ENCODE results near the gene TXNRD2.

Gene TXNRD2

GRCh38 chr22:19853879-19854777, 87.5 kb downstream of the TXNRD2 start:
- H3K27me3 ChIP-seq (ENCODE audit: insufficient read depth, low read length) = no peaks in the 10 kb centered on the region
- WGBS = 3% methylated on average over 49 of the region's 49 CpGs
- H3K36me3 ChIP-seq (ENCODE audit: insufficient read depth, low read length) = peaks cover 36% of the 10 kb centered on the region
- no peaks in the 10 kb centered on the region for H3K9me3 ChIP-seq (ENCODE audit: insufficient read depth, low read depth, low read length)
- H3K27ac ChIP-seq (ENCODE audit: low read depth, low read length) = peak overlapping the region; percentile 87
- H3K9ac ChIP-seq (ENCODE audit: low read depth, low read length) = peak overlapping the region; percentile 87
- H3K4me1 ChIP-seq (ENCODE audit: insufficient read depth, low read length) = peaks cover 10% of the 10 kb centered on the region
- H3K4me3 ChIP-seq (ENCODE audit: low read length) = peak overlapping the region; percentile 90

GRCh38 chr22:19853058-19853878, 88.3 kb downstream of the TXNRD2 start:
- H3K9ac ChIP-seq (ENCODE audit: low read depth, low read length) = peak overlapping the region; percentile 87
- H3K27ac ChIP-seq (ENCODE audit: low read depth, low read length) = no peak overlapping the region
- no peaks in the 10 kb centered on the region for H3K27me3 ChIP-seq (ENCODE audit: insufficient read depth, low read length)
- H3K36me3 ChIP-seq (ENCODE audit: insufficient read depth, low read length) = peaks cover 36% of the 10 kb centered on the region
- 64% methylated on average over 11 of the region's 11 CpGs for WGBS
- H3K4me3 ChIP-seq (ENCODE audit: low read length) = peak overlapping the region; percentile 90
- H3K4me1 ChIP-seq (ENCODE audit: insufficient read depth, low read length) = peaks cover 10% of the 10 kb centered on the region
- no peaks in the 10 kb centered on the region for H3K9me3 ChIP-seq (ENCODE audit: insufficient read depth, low read depth, low read length)

- H3K9ac ChIP-seq (ENCODE audit: low read depth, low read length) = no peak overlapping the region
- peak overlapping the region; percentile 90; the same call in 1 of the 2 replicates for H3K4me3 ChIP-seq (ENCODE audit: low read length)
- peaks cover 38% of the 10 kb centered on the region for H3K36me3 ChIP-seq (ENCODE audit: insufficient read depth, low read length)
Observed at GRCh38 chr22:19852177-19852781, 89.3 kb downstream of the TXNRD2 start.

GRCh38 chr22:19851291-19852176, 90.1 kb downstream of the TXNRD2 start:
- H3K27me3 ChIP-seq (ENCODE audit: insufficient read depth, low read length) = no peaks in the 10 kb centered on the region
- no peak overlapping the region for H3K4me3 ChIP-seq (ENCODE audit: low read length)
- no peak overlapping the region for H3K27ac ChIP-seq (ENCODE audit: low read depth, low read length)
- H3K9ac ChIP-seq (ENCODE audit: low read depth, low read length) = no peak overlapping the region
- no peaks in the 10 kb centered on the region for H3K9me3 ChIP-seq (ENCODE audit: insufficient read depth, low read depth, low read length)
- H3K36me3 ChIP-seq (ENCODE audit: insufficient read depth, low read length) = peaks cover 42% of the 10 kb centered on the region
- H3K4me1 ChIP-seq (ENCODE audit: insufficient read depth, low read length) = peaks cover 10% of the 10 kb centered on the region
- 95% methylated on average over 21 of the region's 21 CpGs for WGBS

More at GRCh38 chr22:19852177-19852781, 89.3 kb downstream of the TXNRD2 start:
- 96% methylated on average over 12 of the region's 12 CpGs for WGBS
- H3K9me3 ChIP-seq (ENCODE audit: insufficient read depth, low read depth, low read length) = no peaks in the 10 kb centered on the region
- no peak overlapping the region for H3K27ac ChIP-seq (ENCODE audit: low read depth, low read length)
- peaks cover 10% of the 10 kb centered on the region for H3K4me1 ChIP-seq (ENCODE audit: insufficient read depth, low read length)
- H3K27me3 ChIP-seq (ENCODE audit: insufficient read depth, low read length) = no peaks in the 10 kb centered on the region

- Histone ChIP-seq H3K36me3 (ENCODE audit: insufficient read depth, low read length) (peaks cover 42% of the 10 kb centered on the region), H3K27ac (ENCODE audit: low read depth, low read length) (no peak overlapping the region), H3K9me3 (ENCODE audit: insufficient read depth, low read depth, low read length) (no peaks in the 10 kb centered on the region), H3K4me1 (ENCODE audit: insufficient read depth, low read length) (peaks cover 5% of the 10 kb centered on the region; the same call in 1 of the 2 replicates), H3K9ac (ENCODE audit: low read depth, low read length) (no peak overlapping the region), H3K4me3 (ENCODE audit: low read length) (no peak overlapping the region), H3K27me3 (ENCODE audit: insufficient read depth, low read length) (no peaks in the 10 kb centered on the region)
- 89% methylated on average over 9 of the region's 9 CpGs for WGBS
Observed at GRCh38 chr22:19850763-19851109, 90.9 kb downstream of the TXNRD2 start.

GRCh38 chr22:19849835-19850762, 91.5 kb downstream of the TXNRD2 start:
- no peaks in the 10 kb centered on the region for H3K27me3 ChIP-seq (ENCODE audit: insufficient read depth, low read length)
- 81% methylated on average over 9 of the region's 9 CpGs for WGBS
- no peak overlapping the region for H3K4me3 ChIP-seq (ENCODE audit: low read length)
- peaks cover 42% of the 10 kb centered on the region for H3K36me3 ChIP-seq (ENCODE audit: insufficient read depth, low read length)
- H3K4me1 ChIP-seq (ENCODE audit: insufficient read depth, low read length) = peaks cover 4% of the 10 kb centered on the region; the same call in 1 of the 2 replicates
- no peak overlapping the region for H3K9ac ChIP-seq (ENCODE audit: low read depth, low read length)
- H3K9me3 ChIP-seq (ENCODE audit: insufficient read depth, low read depth, low read length) = no peaks in the 10 kb centered on the region
- peak overlapping the region; percentile 26; the same call in 1 of the 2 replicates for H3K27ac ChIP-seq (ENCODE audit: low read depth, low read length)

GRCh38 chr22:19848298-19849224, 93.1 kb downstream of the TXNRD2 start:
- H3K4me1 ChIP-seq (ENCODE audit: insufficient read depth, low read length) = peaks cover 4% of the 10 kb centered on the region; the same call in 1 of the 2 replicates
- no peaks in the 10 kb centered on the region for H3K27me3 ChIP-seq (ENCODE audit: insufficient read depth, low read length)
- H3K9me3 ChIP-seq (ENCODE audit: insufficient read depth, low read depth, low read length) = no peaks in the 10 kb centered on the region
- no peak overlapping the region for H3K27ac ChIP-seq (ENCODE audit: low read depth, low read length)
- WGBS = 91% methylated on average over 7 of the region's 7 CpGs
- H3K36me3 ChIP-seq (ENCODE audit: insufficient read depth, low read length) = peaks cover 42% of the 10 kb centered on the region
- H3K4me3 ChIP-seq (ENCODE audit: low read length) = no peak overlapping the region
- H3K9ac ChIP-seq (ENCODE audit: low read depth, low read length) = no peak overlapping the region

- WGBS = 93% methylated on average over 2 of the region's 2 CpGs
- Histone ChIP-seq H3K9me3 (ENCODE audit: insufficient read depth, low read depth, low read length) (no peaks in the 10 kb centered on the region), H3K9ac (ENCODE audit: low read depth, low read length) (no peak overlapping the region), H3K27me3 (ENCODE audit: insufficient read depth, low read length) (no peaks in the 10 kb centered on the region), H3K4me3 (ENCODE audit: low read length) (no peak overlapping the region), H3K36me3 (ENCODE audit: insufficient read depth, low read length) (peaks cover 35% of the 10 kb centered on the region), H3K27ac (ENCODE audit: low read depth, low read length) (no peak overlapping the region), H3K4me1 (ENCODE audit: insufficient read depth, low read length) (peaks cover 4% of the 10 kb centered on the region; the same call in 1 of the 2 replicates)
Observed at GRCh38 chr22:19847345-19847632, 94.3 kb downstream of the TXNRD2 start.

- Histone ChIP-seq H3K27ac (ENCODE audit: low read depth, low read length) (no peak overlapping the region), H3K36me3 (ENCODE audit: insufficient read depth, low read length) (peaks cover 29% of the 10 kb centered on the region), H3K27me3 (ENCODE audit: insufficient read depth, low read length) (no peaks in the 10 kb centered on the region), H3K4me1 (ENCODE audit: insufficient read depth, low read length) (peaks cover 4% of the 10 kb centered on the region; the same call in 1 of the 2 replicates), H3K9me3 (ENCODE audit: insufficient read depth, low read depth, low read length) (no peaks in the 10 kb centered on the region), H3K4me3 (ENCODE audit: low read length) (no peak overlapping the region), H3K9ac (ENCODE audit: low read depth, low read length) (no peak overlapping the region)
- 95% methylated on average over 9 of the region's 9 CpGs for WGBS
Observed at GRCh38 chr22:19846620-19847344, 94.8 kb downstream of the TXNRD2 start.

Measured in HUES64 (cell line).